NCI-H510A treated with DMSO at 0.1 percent for 48 hours (cell line): ENCODE data around the gene HMX1.

Experiments
- DNase-seq: peaks from one replicate; lab custom pipeline; 2025; lab: John Stamatoyannopoulos, UW

The HMX1 gene

DNA sequence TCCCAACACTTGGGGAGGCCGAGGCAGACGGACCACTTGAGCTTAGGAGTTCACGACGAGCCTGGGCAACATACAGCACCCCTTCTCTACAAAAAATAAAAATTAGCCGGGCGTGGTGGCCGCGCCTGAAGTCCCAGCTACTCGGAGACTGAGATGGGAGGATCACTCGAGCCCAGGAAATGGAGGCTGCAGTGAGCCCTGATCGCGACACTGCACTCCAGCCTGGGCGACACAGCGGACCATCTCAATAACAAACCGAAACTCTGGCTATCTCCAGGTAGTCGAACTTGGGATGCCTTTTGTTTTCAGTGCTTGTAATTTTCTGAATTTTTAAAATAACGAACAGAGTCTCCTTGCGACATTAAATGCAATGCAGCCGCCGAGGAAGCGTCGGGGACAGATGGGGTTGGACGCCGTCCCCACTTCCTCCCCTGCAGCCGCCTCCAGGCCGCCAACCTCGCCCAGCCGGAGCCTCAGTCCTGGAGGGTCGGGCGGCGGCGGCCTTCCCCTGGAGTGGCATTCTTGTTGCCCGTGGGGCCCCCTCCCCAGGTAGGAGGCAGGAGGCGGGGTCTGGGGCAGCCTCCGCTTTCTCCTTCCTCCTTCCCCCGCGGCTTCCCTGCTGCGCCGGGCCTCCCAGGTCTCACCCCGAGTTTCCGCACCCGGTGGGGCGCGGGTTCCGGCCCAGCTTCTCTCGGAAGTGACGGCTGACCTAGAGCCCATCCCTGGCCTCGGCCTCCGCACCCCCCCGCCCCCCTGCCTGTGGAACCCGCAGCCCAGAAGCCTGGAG is 14.6 kb downstream of the HMX1 start:
- DNase-seq: no peak

DNA sequence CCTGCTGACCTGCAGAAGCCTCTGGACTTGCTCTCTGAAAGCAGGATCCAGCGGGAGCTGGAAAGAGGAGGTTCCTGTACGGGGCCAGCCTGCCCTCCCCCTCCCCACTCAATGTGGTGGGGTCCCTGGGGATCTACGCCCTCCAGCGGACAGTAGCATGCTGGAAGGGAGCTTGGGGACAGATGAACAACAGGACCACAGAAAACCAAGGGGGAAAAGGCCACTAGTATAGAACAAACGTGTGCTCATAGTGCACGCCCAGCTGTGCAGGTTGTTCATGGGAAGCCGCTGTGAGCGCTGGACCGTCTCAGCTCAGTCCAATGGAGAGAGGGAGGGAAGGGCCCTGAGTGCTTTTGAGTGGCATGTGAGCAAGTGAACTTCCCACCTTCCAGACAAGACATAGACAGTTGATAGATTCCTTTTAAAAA is 15.8 kb downstream of the HMX1 start:
- DNase-seq: no peak

DNA sequence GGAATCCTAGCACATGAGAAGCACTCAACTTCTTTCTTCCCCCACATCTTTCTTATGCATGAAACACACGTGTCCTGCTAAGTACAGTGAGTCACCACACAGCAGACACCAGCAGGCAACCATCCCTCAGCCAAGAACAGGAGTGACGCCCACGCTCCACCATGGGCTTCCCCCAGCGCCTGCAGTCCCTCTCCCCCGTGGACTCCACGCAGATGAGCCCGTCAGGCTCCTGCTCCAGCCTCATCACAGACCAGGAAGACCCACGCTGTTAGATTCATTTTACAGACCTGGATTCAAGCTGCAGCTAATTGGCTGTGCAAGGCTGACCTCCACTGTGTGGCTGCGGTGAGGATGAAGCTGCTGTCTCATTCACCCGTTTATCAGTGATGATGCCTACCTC is 16.7 kb downstream of the HMX1 start:
- no peak for DNase-seq

DNA sequence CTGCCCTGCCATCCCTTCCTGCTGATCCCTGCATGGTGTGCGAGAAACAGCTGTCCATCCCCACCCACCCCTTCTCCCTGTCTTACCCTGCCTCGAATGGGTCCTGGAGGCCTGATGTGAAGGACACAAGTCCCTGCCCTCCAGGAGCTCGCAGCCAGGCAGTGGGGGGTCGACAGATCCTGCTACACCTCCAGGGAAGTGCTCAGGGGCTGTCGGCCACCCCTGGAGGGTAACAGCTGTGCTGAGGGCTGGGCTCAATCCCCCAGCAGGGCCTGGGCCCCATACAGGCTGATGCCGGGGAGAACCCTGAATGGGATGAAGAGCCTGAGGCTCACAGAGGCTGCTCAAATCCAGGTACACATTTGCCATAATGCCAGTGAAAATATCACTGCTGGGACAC is 17.6 kb downstream of the HMX1 start:
- no peak for DNase-seq

DNA sequence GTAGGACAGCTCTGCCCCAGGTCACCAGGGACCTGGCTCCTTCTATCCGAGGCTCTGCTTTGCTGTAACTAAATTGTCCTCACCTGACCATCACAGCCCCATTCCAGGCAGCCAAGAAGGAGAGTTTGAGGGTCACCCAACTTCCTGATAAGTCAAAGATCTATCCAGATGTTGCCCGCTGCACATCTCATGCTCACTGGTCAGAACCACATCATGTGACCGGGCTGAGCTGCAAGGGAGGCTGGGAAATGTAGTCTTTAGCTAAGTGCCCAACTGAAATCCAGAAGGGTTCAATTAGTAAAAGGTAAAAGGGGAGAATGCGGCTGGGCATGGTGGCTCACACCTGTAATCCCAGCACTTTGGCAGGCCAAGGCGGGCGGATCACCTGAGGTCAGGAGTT is 18.4 kb downstream of the HMX1 start:
- no peak for DNase-seq

DNA sequence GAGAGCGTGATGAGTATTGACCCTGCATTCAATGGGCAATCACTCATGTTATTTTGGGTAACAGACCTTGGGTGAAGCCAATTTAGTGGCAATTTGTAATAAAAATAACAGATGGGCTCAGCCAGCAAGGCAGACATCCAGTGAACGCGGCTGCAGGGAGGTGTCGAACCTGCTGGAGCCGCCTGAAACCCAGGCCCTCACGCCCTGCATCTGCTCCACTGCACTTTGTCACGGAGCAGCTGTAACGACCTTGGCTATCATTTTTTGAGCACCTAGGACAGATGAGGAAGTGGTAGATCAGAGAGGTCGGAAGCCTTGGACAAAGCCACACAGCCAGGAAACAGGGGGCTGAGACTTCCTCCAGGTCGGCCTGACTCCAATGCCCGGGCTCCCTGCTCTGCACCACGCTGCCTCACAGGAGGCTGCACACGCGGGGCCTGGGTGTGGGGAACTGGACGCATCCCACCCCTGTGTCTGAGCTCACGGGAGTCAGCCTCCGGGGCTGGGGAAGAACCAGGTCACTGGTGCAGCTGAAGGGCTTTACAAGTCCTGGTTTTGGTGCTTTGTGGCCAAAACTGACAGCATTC is 19.4 kb downstream of the HMX1 start:
- no peak for DNase-seq

DNA sequence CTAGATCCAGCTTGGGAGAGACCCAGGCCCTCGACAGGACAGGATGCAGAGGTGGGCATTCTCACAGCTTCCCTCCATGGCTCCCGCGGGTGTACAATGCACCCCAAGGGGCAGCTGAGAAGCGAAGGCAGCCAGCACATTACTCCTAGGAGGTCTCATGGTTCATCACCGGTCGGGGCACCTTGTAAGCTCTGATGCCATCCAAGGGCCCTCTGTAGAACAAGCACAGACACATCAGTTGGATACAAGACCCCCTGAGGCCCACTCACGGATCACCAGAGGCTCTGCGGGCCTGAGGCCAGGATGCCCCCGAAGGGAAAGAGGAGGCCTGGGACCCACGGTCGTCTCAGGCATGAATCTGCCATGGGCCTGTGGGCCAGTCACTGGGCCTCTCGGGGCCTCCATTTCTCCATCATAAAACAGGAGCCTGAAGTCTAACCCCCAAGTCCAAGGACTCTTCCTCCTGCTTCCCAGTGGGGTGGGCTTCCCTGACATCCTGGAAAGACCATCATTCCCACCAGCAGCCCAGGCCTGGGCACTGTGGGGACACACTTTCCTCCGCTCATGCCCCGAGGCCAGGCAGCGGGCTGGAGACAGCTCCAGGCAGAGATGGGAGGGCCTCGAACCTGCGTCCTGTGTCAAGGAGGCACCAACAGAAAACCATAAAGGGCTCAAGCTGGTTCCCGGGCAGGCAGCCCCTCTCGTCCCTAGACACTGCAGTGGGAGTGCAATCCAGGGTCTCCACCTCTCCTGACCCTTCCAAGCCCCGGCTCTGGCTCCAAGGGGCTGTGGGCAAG is 20.1 kb downstream of the HMX1 start:
- DNase-seq: no peak

DNA sequence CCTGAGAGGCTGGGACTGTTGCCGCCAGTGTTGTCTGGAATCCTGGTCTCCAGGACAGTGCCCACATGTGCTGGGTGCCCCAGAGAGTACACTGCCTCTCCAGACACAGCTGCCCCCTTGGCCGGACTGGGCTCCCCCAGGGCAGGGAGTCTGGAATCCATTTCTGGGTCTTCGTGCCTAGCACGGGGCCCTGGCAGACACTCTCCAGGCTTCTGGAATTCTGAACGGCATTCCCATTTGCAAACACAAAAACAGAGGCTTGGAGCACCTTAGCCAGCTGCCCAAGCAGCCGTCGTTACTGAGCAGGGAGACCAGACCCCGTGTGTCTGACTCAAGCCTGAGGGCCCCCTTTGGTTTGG is 20.8 kb downstream of the HMX1 start:
- no peak for DNase-seq

DNA sequence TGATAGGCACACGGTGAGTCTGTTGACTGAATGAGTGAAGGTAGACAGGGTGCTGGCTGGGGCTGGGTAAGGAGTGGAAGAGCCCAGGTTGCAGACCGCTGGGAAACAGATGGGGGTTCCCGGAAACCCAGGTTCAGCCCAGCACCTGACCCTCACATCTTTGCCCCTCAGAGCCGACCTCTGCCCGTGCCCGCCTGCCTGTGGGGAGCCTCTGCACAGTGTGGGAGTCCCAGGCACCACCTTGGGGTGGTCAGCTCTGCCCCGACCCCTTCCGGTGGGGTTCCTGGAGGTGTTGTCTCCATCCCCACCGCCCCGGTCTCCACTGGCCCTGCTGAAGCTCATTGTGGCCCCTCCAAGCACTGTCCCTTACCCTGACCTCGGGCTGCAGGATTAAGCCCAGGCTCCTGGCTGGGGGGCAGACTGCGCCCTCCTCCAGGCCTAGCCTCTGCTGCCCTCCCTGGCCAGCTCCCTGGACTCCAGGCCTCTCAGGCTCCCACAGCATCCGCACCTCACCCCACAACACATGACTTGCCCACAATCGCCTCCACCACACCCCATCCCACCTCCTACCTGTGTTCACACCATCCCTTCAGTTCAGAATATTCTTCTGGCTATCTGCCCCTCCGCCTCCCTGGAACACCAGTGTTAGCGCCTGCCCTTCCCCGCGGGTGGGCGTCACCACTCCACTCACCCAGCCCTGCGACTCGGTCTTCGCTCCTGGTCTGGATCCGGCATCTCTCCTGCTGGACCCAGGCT is 21.4 kb downstream of the HMX1 start:
- DNase-seq: no peak

DNA sequence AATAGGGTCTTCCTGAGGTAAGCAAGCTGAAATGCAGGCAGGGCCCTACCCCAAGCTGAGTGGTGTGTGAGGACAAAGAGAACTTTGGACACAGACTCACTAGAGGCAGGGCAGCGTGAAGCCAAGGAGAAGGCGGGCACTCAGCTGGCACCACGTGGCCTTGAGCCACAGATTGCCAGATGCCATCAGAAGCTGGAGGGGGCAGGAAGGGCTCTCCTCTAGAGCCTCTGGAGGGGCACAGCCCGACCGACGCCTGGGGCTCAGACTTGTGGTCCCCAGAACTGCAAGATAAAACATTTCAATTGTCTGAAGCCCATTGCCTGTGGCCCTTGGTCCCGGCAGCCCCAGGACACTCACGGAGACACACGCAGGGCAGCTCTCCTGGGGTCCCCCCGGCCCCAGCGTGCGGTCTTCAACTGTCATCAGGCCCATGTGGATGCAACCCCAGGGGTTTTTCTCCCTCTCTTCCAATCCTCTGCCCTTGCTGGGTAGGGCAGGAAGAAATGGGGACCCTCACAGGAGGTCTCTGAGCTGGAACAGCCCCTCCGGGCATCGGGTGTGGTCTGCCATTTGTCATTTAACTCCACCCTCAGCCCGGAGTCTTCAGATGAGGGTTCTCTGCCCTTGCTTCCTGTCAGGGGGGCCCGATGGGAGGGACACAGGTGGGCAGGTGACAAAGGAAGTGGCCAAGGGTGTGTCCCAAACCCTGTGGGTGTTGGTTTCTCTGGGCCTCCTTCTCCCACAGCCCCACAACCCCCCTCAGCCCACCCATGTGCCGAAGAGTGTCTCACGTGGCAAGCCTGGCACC is 22.2 kb downstream of the HMX1 start:
- no peak for DNase-seq

DNA sequence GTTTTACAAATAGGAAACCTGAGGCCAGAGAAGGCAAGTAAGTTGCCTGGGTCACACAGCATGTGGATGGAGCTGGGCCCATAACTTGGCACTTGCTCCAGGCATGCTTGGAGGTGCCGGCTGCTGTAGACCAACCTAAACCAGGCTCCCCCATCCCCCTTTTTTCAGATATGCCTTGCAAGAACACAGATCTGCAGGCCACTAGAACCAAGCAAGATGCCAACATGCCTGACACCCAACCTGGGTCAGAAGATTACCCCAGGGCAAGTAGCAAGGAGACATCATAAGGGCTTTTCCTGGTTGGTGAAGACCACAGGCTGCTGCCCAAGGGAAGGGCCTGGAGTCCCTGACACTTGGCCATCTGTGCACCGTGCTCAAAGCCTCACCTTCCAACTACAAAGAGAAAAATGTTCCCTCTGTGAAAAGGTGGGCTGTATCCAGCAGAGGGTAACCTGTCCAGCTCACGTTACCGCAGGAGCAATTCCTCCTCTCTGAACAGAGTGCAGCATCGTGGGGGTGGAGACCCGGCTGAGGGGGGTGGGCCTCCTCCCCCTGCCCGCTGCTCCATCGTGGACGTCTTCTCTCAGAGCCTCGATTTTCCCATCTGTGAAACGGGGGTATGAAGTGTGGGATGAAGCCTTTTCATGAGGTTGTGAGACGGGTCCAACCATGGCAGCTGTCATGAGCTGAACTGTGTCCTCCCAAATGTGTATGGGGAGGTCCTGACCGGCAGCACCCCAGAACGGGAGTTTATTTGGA is 23.0 kb downstream of the HMX1 start:
- DNase-seq: no peak

DNA sequence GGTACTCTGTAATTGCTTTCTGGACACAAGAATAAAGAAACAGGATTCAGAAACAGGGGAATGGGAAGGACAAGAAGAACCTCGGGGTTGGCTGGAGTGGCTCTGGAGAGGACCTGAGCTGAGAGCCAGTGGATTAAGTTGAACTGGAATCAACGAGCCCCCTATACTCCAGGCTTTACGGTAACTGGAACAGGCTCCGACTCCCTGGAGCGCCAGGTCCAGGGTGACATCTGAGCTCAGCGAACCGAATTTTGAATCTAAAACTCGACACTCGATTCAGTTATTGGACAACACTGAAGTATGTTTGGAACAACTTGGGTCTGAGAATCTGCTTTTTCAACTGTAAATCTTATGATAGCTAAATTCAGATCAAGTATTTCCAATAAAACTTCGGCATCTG is 23.9 kb downstream of the HMX1 start:
- DNase-seq: no peak

DNA sequence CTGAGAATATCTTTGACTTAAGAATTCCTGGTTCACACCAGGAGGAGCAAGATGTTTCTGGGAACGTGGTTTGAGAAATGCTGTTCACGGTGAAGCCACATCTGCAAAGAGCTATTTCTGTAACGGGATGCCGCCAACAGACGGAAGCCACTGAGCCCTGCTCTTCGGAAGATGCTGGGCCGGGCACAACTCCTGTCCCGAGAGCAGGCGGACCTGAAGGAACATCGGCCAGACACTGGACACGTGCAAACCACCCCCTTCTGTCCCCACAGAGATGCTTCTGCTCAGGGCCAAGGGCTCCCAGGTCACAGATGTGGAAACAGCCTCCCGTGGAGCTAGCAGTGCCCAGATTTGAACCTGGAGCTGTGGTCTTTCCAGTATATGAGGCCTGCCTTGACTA is 24.3 kb downstream of the HMX1 start:
- DNase-seq: no peak

DNA sequence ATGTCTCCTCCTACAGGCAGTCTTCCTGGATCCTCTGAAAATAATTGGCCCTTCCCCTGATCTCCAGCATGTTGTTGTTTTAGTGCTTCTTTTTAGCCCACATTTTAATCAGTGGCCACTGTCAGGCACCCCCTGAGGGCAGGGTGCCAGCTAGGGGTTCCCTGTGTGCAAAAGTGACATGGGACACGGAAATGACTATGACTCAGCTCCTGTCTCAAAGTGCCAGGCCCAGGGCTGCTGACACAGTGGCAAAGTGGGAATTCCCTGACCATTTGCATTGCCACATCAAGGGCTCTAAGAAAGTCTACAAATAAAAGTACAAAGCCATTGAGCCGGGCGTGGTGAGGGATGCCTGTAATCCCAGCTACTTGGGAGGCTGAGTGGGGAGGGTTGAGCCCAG is 24.8 kb downstream of the HMX1 start:
- DNase-seq: no peak

DNA sequence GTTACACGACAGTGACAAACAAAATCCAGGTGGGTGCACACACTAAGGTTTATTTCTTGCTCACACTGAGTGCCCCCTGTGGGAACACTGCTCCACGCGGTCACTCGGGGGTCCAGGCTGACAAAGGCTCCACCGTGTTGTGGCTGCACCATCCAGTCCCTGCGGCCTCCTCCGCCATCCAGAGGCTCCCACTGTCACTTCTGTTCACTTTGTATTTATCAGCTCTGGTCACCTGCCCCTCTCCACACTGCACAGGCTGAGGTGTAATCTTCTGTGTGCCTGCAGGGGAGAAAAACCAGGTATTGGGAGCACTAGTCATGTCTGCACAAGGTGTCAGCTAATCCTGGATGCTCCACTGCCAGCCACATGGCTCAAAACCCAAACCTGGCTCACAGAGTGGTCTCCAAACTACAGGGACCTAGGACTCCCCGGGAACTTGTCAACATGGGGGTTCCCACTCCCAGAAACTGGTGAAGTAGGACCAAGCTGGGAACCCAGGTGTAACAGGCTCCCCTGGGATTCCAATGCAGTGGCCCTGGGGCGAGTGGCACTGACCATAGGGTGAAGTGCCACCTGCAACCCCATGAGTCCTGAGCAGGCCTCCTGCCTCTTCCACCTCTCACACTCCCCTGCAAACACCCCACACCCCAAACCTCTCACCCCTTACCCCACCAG is 25.5 kb downstream of the HMX1 start:
- DNase-seq: no peak

DNA sequence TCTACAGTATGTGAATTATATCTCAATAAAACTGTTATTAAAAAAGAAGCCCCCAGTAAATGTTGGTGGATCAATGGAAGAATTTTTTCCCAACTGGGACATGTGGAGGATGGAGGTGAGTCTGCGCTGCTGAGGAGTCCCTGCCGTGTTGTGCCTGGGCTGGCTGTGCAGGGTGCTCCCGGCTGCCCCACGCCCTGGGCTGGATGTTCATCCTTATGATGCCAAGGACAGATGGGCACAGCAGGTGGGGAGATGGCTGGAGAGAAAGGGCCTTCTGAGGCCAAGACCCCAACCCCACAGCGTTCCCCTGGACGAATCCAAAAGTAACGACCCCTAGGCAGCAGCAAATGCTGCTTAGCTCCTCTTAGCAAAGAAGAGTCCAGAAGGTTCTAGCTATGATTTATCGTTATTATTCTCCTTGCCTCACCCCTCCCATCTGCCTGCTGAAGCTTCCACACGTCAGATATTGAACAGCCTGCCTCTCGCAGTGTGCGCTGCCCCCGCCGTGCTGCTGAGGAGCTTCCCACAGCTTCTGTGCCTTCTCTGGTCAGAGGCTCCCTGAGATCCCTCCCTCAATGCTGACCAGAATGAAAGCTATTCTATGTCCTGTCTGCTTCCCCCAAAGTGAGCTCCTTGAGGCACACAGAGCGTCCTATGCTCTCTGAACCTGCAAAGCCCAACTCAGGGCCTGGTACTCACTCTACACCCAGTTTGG is 26.5 kb downstream of the HMX1 start:
- DNase-seq: no peak

DNA sequence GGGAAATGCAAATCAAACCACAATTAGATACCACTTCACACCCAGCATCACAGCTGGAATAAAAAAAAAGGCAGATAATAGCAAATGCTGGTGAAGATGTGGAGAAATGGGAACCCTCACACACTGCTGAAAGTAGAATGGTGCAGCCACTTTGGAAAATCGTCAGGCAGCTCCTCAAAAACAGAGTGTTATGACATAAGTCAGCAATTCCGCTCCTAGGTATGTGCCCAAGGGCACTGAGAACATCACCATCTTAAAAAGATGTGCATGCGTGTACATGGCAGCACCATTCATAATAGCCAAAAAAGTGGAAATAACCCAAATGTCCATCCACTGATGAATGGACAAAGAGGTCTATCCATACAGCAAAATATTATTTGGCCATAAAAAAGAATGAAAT is 28.0 kb downstream of the HMX1 start:
- DNase-seq: no peak

DNA sequence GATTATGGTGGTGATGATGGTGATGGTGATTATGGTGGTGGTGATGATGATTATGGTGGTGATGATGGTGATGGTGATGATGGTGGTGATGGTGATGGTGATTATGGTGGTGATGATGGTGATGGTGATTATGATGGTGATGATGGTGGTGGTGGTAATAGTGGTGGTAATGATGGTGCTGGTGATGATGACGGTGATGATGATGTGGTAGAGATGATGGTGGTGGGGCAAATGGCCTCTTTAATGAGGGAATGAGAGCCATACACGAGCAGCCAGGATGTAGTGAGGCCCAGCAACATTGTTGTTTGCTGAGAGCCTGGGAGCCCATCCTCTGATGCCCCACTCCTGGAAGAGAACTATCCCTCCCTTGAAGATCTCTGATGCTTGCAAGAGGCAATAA is 29.0 kb downstream of the HMX1 start:
- DNase-seq: no peak

DNA sequence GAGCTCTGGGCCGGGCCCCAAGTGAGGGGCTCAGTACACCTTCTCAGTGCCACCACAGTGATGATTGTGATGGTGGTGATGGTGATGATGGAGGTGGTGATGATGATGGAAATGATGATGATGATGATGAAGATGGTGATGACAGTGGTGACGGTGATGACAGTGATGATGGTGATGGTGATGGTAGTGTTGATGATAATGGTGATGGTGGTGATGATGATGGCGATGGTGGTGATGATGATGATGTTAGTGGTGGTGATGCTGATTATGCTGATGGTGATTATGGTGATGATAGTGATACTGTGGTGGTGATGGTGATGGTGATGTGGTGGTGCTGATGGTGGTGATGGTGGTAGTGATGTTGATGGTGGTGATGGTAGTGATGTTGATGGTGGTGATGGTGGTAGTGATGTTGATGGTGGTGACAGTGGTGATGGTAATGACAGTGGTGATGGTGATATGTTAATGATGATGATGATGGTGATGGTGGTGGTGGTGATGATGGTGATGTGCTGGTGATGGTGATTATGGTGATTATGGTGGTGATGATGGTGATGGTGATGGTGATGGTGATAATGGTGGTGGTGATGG is 29.9 kb downstream of the HMX1 start:
- DNase-seq: no peak
